Activated T-cell treated with anti-CD3 and anti-CD28 coated beads for 1 hour (primary cell): Measurements from ENCODE around the gene ATP2A3.

Experiments
- DNase-seq: peaks from one replicate; pipeline ENCODE4 v3.0.0-alpha.2; 2020; ENCODE audit warnings: low read depth

Gene ATP2A3

GRCh38 chr17:3890082-3890877 is 74.0 kb downstream of the ATP2A3 start:
- no peak for DNase-seq

GRCh38 chr17:3889325-3890012 is 74.8 kb downstream of the ATP2A3 start:
- DNase-seq: no peak

- DNase-seq: no peak
Observed at GRCh38 chr17:3888343-3889171, 75.7 kb downstream of the ATP2A3 start.

- no peak for DNase-seq
Observed at GRCh38 chr17:3887804-3888203, 76.4 kb downstream of the ATP2A3 start.

- DNase-seq: no peak
Observed at GRCh38 chr17:3887394-3887793, 76.8 kb downstream of the ATP2A3 start.

GRCh38 chr17:3886776-3887175 is 77.5 kb downstream of the ATP2A3 start:
- no peak for DNase-seq

GRCh38 chr17:3885970-3886369 is 78.3 kb downstream of the ATP2A3 start:
- no peak for DNase-seq

GRCh38 chr17:3885271-3885670 is 79.0 kb downstream of the ATP2A3 start:
- DNase-seq: no peak

- no peak for DNase-seq
Observed at GRCh38 chr17:3884188-3884587, 80.0 kb downstream of the ATP2A3 start.

- DNase-seq: no peak
Observed at GRCh38 chr17:3882276-3882675, 82.0 kb downstream of the ATP2A3 start.

- DNase-seq: no peak
Observed at GRCh38 chr17:3880983-3881382, 83.3 kb downstream of the ATP2A3 start.

GRCh38 chr17:3879591-3880417 is 84.4 kb downstream of the ATP2A3 start:
- no peak for DNase-seq

- DNase-seq: no peak
Observed at GRCh38 chr17:3879186-3879585, 85.1 kb downstream of the ATP2A3 start.

- DNase-seq: no peak
Observed at GRCh38 chr17:3877220-3877619, 87.0 kb downstream of the ATP2A3 start.

GRCh38 chr17:3875317-3875716 is 88.9 kb downstream of the ATP2A3 start:
- DNase-seq: no peak
